ENCODE data around the gene RPP21. TPM values are rescaled to one million over a fixed set of nuclear protein-coding genes. Genes with fewer than 3 reads are reported as not detected.
A peak's percentile ranks its signal among the peaks of the same experiment; 100 is the strongest.

Gene RPP21
- total and polyA plus RNA-seq, 3 donors from 2014 or later, result 49.8 to 101 (median 94.3) TPM

DNA sequence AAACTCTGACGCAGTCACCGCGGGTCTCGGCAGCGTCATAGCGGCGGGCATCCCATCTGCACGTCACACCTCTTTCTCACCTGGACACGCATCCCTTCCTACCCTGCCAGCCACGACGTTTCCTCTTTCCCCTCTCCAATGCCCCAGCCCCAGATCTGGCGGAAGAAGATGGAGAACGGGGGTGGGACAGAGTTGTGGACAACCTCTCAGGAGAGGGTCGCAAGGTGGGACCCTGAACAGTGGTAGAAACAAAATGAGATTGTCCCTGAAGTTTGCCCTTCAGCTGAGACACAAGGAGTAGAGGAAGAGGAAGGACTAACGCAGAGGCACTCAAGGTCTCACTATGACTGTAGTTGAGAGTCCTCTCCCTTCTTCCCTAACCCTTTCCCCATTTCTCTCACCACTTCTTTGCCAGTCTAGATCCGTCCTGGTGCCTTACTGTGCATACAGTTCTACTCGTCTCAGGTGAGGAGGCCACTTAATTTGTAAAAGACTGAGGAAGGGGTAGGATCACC is 17.7 kb upstream of the RPP21 start:
- peaks cover 18% of the 10 kb centered on the region for H3K4me1 ChIP-seq
- no peak for TF ChIP-seq POLR2A (IDR thresholded peaks at IDR 0.05)
- TF ChIP-seq CTCF (IDR thresholded peaks at IDR 0.05), result no peak
- H3K36me3 ChIP-seq (ENCODE audit: low read depth, missing control alignments), result no peaks in the 10 kb centered on the region
- no peaks in the 10 kb centered on the region for H3K9me3 ChIP-seq
- WGBS, 2 donors, result 2 to 3% methylated on average over 17 of the region's 17 CpGs
- H3K27me3 ChIP-seq, result no peaks in the 10 kb centered on the region
- no peak for DNase-seq
- intact Hi-C loops (cut with DNase I; ENCODE audit: low total_unique reads), result no loop called here
- peak overlapping the region; percentile 95 to 97 for H3K27ac ChIP-seq
- peak overlapping the region; percentile 90 to 96 for H3K4me3 ChIP-seq

DNA sequence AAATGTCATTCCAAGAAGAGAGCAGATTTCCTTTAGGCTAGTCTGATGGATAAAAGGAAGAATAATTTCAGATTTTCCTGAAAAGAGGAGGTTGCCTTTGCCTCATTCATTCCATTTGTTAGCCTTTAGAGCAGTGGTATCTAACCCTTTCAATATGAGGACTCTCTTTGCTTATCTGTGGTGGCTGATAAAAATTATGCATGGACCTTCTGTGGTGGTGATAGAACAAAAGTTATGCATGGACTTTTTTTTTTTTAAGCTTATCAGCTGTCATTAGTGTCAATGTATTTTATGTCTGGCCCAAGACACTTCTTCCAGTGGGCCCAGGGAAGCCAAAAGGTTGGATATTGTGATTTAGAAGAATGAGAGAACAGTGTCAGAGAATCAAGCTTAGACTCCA is 16.6 kb upstream of the RPP21 start:
- Histone ChIP-seq H3K36me3 (ENCODE audit: low read depth, missing control alignments) (no peaks in the 10 kb centered on the region), H3K4me1 (peaks cover 18% of the 10 kb centered on the region), H3K27ac (no peak overlapping the region), H3K27me3 (no peaks in the 10 kb centered on the region), H3K4me3 (no peak overlapping the region), H3K9me3 (no peaks in the 10 kb centered on the region)
- TF ChIP-seq CTCF (IDR thresholded peaks at IDR 0.05), result no peak
- TF ChIP-seq POLR2A (IDR thresholded peaks at IDR 0.05), result no peak
- no peak for DNase-seq
- intact Hi-C loops (cut with DNase I; ENCODE audit: low total_unique reads), result no loop called here

- Histone ChIP-seq H3K4me1 (peaks cover 16% of the 10 kb centered on the region), H3K9me3 (no peaks in the 10 kb centered on the region), H3K36me3 (ENCODE audit: low read depth, missing control alignments) (no peaks in the 10 kb centered on the region), H3K27ac (no peak overlapping the region), H3K27me3 (no peaks in the 10 kb centered on the region), H3K4me3 (no peak overlapping the region)
- TF ChIP-seq CTCF (IDR thresholded peaks at IDR 0.05) (no peak), POLR2A (IDR thresholded peaks at IDR 0.05) (no peak)
- 95 to 96% methylated on average over 10 to 12 of the region's 12 CpGs for WGBS, 2 donors
- no peak for DNase-seq
- intact Hi-C loops (cut with DNase I; ENCODE audit: low total_unique reads), result no loop called here
These were observed 15.6 kb upstream of the RPP21 start for GRCh38 chr6:30329331-30329730.

DNA sequence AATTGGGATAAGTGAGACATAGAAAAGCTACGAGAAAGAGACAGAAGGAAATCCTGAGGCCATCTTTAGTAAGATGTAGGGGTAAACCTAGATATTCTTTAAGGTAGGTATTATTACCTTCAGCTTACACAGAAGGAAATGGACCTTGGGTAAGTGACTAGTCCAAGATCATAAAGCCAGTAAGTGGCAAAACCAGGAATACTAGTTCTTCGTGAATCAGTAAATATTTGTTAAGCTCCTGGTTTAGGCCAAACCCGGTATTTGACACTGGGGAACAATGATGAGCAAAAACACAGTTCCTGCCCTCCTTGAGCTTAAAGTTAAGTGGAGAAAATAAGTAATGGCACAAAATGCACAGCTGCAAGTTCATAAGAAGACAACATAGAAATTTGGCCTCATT is 13.0 kb upstream of the RPP21 start:
- intact Hi-C loops (cut with DNase I; ENCODE audit: low total_unique reads), result no loop called here
- no peaks in the 10 kb centered on the region for H3K36me3 ChIP-seq (ENCODE audit: low read depth, missing control alignments)
- H3K4me1 ChIP-seq, result peaks cover 4% of the 10 kb centered on the region
- no peaks in the 10 kb centered on the region for H3K9me3 ChIP-seq
- 83 to 95% methylated on average over 3 of the region's 3 CpGs for WGBS, 2 donors
- no peaks in the 10 kb centered on the region for H3K27me3 ChIP-seq
- no peak overlapping the region for H3K27ac ChIP-seq
- H3K4me3 ChIP-seq, result no peak overlapping the region
- DNase-seq, result no peak
- no peak for TF ChIP-seq POLR2A (IDR thresholded peaks at IDR 0.05)
- TF ChIP-seq CTCF (IDR thresholded peaks at IDR 0.05), result no peak

- no peak for TF ChIP-seq POLR2A (IDR thresholded peaks at IDR 0.05)
- no peak for TF ChIP-seq CTCF (IDR thresholded peaks at IDR 0.05)
- Histone ChIP-seq H3K4me1 (no peaks in the 10 kb centered on the region), H3K36me3 (ENCODE audit: low read depth, missing control alignments) (no peaks in the 10 kb centered on the region), H3K4me3 (no peak overlapping the region), H3K27ac (no peak overlapping the region), H3K9me3 (no peaks in the 10 kb centered on the region), H3K27me3 (no peaks in the 10 kb centered on the region)
- WGBS, 2 donors, result 68 to 73% methylated on average over 2 of the region's 2 CpGs
- intact Hi-C loops (cut with DNase I; ENCODE audit: low total_unique reads), result no loop called here
- DNase-seq, result no peak
These were observed 10.7 kb upstream of the RPP21 start for GRCh38 chr6:30334075-30334783.

All from testis (tissue), 3 donors.